Fibroblast of villous mesenchyme (primary cell): ENCODE data around the gene PIK3R6. TPM values are rescaled to one million over a fixed set of nuclear protein-coding genes. Genes with fewer than 3 reads are reported as not detected.
"Not testable (repeated sequence)": the region's sequence is repeated elsewhere in the genome, so short reads cannot be mapped to it uniquely, and the experiment has no call there.

Experiments used
- DNase-seq: peaks from one replicate; pipeline ENCODE4 v3.0.0-alpha.2; 2010; ENCODE audit warnings: low read depth
- H3K4me3 ChIP-seq: 2 replicates; pipeline ENCODE4 v1.5.1; 2011; ENCODE audit warnings: low read depth, mild to moderate bottlenecking, low read length
- total RNA-seq: library from RNA; depleted of rRNA; stranded (reverse); fragments of >200 nt; gene quantifications from 2 replicates; pipeline ENCODE4 v1.2.3, GENCODE V29; 2012
- TF ChIP-seq, protein P1 (sequence below): IDR thresholded peaks from 2 replicates; pipeline ENCODE4 v1.5.1; 2012; ENCODE audit warnings: low read depth, mild to moderate bottlenecking, low read length; ENCODE audit not compliant: insufficient read depth

Gene PIK3R6
- total RNA-seq, 1 donor = not detected

DNA sequence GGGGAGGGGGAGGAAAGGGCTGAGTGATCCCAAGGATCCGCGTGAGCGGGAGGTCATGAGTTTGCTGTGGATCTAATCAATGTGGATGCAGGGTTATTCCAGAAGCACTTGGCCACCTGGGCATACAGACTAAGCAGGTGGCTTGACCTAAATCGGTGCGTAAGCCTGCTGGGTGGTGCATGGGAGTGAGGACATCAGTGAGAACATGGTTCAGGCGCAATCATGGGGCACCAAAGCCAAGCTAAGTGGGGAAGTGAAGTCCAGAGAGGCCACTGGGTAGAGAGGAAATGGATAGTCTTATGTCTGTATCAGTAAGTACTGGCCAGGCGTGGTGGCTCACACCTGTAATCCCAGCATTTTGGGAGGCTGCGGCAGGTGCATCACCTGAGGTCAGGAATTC is 49.4 kb downstream of the PIK3R6 start:
- no peak overlapping the region for H3K4me3 ChIP-seq
- TF ChIP-seq, protein P1, sequence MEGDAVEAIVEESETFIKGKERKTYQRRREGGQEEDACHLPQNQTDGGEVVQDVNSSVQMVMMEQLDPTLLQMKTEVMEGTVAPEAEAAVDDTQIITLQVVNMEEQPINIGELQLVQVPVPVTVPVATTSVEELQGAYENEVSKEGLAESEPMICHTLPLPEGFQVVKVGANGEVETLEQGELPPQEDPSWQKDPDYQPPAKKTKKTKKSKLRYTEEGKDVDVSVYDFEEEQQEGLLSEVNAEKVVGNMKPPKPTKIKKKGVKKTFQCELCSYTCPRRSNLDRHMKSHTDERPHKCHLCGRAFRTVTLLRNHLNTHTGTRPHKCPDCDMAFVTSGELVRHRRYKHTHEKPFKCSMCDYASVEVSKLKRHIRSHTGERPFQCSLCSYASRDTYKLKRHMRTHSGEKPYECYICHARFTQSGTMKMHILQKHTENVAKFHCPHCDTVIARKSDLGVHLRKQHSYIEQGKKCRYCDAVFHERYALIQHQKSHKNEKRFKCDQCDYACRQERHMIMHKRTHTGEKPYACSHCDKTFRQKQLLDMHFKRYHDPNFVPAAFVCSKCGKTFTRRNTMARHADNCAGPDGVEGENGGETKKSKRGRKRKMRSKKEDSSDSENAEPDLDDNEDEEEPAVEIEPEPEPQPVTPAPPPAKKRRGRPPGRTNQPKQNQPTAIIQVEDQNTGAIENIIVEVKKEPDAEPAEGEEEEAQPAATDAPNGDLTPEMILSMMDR = no peak
- no peak for DNase-seq

GRCh38 chr17:8806926-8807550 is 60.4 kb downstream of the PIK3R6 start:
- no peak overlapping the region for H3K4me3 ChIP-seq
- TF ChIP-seq, protein P1 = no peak
- DNase-seq = peak; percentile 4

- TF ChIP-seq, protein P1 = no peak
- H3K4me3 ChIP-seq = no peak overlapping the region
- no peak for DNase-seq
These were observed 61.1 kb downstream of the PIK3R6 start for GRCh38 chr17:8806253-8806925.

DNA sequence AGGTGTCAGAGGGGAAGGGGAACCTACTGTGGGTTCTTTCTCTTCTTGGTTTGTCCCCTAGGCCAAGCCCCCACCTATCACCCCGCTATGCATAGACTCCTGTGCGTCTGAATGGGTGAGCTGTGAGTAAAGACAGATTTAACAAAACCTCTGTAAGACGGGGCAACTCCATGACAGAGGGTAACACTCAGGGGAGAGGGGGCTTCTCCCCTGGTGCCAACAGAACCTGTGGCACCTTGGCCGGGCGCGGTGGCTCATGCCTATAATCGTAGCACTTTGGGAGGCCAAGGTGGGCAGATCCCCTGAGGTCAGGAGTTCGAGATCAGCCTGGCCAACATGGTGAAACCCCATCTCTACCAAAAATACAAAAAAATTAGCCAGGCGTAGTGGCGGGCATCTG is 62.1 kb downstream of the PIK3R6 start:
- not testable (repeated sequence) for DNase-seq, H3K4me3 ChIP-seq

DNA sequence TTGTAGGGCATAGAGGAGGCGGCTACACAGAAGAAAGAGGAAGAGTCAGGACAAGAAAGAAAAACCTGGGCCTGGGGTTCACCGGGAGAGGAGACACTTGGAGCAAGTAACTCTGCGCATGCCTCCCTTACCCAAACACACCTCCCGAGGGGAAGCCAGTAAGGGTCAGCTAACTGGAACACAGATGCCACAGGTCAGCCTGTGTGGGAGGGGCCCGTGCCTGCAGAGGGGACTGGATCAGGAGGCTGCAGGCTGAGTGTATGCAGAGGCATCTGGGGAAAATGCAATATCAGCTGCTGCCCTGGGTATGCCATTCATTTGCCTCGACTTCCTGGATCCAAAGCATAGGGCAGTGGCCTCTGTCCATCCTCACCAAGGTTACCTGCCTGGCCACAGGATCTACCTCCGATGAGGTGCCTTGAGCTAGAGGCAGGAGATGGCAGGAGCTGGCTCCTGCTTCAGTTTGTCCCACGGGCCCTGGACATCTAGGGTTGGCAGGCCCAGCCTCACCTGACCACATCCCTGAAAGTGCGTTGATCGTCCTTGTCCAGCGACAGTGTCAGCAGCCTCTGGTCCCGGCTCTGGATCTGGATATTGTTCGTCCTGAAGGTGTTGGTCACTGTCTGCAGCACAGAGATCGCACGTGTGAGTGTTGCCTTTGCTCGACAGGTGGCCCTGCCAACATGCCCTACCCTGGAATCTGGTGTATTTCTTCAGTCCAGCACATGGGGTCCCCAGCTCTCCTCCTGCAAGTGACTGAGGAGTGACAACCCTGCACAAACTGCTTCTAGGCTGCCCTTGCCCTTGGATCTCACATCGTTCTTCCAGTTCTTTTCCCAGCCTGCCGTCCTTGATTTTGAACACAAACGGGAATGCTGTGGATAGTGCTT is 63.7 kb downstream of the PIK3R6 start:
- TF ChIP-seq, protein P1 = no peak
- DNase-seq = no peak
- no peak overlapping the region for H3K4me3 ChIP-seq

- H3K4me3 ChIP-seq = no peak overlapping the region
- no peak for DNase-seq
- TF ChIP-seq, protein P1 = no peak
These were observed 66.2 kb downstream of the PIK3R6 start for GRCh38 chr17:8801135-8801840.

DNA sequence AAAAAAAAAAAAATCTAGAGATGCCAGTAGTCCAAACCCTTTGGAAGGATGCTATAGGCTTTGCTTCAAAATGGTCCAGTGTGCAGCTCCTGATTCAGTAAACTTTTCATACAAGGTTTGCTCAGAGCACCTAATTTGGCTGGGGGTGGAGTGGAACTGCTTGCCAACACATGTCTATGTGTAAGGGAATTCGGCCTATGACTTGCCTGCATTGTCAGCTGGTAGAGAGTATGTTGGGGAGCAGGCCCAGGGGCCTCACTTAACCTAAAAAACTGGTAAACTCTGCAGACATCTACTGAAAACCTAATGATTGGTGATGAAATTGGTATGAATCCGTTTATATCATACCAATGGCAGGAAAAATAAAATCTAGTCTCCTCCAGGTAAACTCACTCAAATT is 66.8 kb downstream of the PIK3R6 start:
- DNase-seq = no peak
- no peak overlapping the region for H3K4me3 ChIP-seq
- TF ChIP-seq, protein P1 = no peak
